Fibroblast of pulmonary artery (primary cell): ENCODE data around the gene C4orf50.

Experiments
- DNase-seq: peaks from one replicate; pipeline ENCODE4 v3.0.0-alpha.2; 2010; ENCODE audit warnings: low read depth
- H3K4me3 ChIP-seq: replicated peaks from 2 replicates; pipeline ENCODE4 v1.5.1; 2011; ENCODE audit warnings: low read depth, mild to moderate bottlenecking, control low read depth, low read length, moderate library complexity
- CTCF ChIP-seq: IDR thresholded peaks from 2 replicates; pipeline ENCODE4 v1.5.1; 2011; ENCODE audit warnings: mild to moderate bottlenecking, control low read depth, low read length, inconsistent platforms; ENCODE audit errors: missing control alignments

The C4orf50 gene

GRCh38 chr4:6027392-6027791, 9.2 kb upstream of the C4orf50 start:
- H3K4me3 ChIP-seq, result no peak overlapping the region
- TF ChIP-seq CTCF, result no peak
- no peak for DNase-seq

DNA sequence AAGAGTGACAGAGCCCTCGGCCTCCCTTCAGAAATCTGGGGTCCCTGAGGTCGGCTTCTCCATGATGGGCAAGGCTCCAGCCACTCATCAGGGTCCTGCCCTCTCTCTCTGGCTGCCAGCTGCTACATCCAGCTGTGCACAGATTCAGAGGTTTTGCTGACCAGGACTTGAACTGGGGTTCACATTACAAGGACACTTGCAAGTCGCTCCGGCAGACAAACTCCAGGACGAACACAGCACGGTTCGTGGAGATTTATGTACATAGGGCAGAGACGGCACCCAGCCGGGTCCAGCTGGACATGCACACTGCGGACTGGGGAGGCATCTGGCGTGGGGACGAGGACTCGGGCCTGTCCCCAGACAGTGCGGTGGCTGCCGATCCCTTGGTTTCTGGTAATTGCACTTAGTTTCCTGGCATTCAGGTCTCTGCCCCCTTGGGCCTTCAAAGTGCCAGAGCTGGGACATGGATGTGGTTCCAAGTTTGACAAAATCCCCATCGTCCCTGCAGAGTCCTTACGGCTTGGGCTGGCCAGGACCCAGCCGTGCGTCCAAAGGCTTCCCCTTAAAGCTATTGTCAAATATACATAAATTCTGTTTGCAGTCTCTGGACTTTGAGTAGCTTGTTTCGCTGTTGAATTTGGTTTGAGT, 6.2 kb upstream of the C4orf50 start:
- DNase-seq, result no peak

GRCh38 chr4:6023731-6024130, 5.5 kb upstream of the C4orf50 start:
- TF ChIP-seq CTCF, result no peak
- no peak for DNase-seq
- H3K4me3 ChIP-seq, result no peak overlapping the region

More for the DNA sequence above, 6.2 kb upstream of the C4orf50 start:
- H3K4me3 ChIP-seq, result no peak overlapping the region
- no peak for TF ChIP-seq CTCF

GRCh38 chr4:6022607-6023288, 4.5 kb upstream of the C4orf50 start:
- TF ChIP-seq CTCF, result no peak
- no peak for DNase-seq
- H3K4me3 ChIP-seq, result no peak overlapping the region

DNA sequence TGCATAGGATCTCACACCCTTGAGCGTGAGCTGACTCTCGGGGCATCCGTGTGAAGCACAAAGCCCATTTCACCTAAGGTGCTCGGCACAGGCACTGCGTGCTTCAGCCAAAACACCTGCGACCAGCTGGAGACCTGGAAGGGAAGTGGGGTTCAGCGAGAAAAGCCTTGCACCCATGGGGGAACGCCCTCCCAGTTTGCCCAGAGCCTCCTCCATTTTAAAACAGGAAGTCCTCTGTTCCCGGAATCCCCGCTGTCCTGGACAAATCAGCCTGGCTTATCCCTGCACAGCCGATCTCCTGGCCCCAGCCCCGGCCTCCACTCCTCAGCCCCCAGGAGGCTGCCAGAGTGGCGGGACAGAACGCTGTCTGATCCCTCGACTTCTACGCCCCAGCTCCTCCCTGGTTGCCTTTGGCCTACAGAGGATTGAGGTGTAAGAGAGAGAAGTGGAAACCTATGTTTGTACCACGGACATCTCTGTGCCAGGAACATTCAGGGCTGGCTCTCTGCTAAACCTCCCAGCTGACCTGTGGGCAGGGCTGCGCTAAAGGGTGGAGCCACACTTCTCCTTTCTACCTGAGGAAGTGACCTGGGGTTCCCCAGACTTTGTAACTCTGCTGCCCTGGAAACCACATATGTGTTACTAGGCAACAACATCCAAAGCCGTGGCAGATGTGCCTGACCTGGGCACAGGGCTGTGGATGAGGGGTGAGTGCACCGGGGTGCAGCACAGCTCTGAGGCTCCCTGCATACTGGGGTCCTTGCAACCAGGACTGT, 3.8 kb upstream of the C4orf50 start:
- TF ChIP-seq CTCF, result no peak
- DNase-seq, result no peak
- H3K4me3 ChIP-seq, result no peak overlapping the region

- TF ChIP-seq CTCF, result no peak
- no peak for DNase-seq
- no peak overlapping the region for H3K4me3 ChIP-seq
Measured at GRCh38 chr4:6020613-6021012, 2.4 kb upstream of the C4orf50 start.
